HCT116 (cell line): ENCODE measurements around the gene ELF1. TPM values are rescaled to one million over a fixed set of nuclear protein-coding genes. Genes with fewer than 3 reads are reported as not detected.
"Not testable (repeated sequence)": the region's sequence is repeated elsewhere in the genome, so short reads cannot be mapped to it uniquely, and the experiment has no call there.

Source experiments
- ATAC-seq: fragments of 200-7000 bp; cut with Tn5 transposase; 2 replicates; pipeline ENCODE4 v1.9.1; 2020; ENCODE audit warnings: mild to moderate bottlenecking, moderate library complexity
- BruUV-seq: library from RNA; stranded (reverse); fragments of 400-500 nt; replicated peaks from 2 replicates; lab custom pipeline; 2021; lab: Mats Ljungman, UMichigan
- CTCF ChIA-PET: fragments of 300-600 bp; sonication (Branson Sonifier 250); formaldehyde crosslinking; loops from one replicate; lab custom pipeline; 2021; ENCODE audit warnings: antibody characterized with exemption; lab: Charles Lee
- POLR2A ChIA-PET: fragments of 300-600, 350-600 bp; sonication (Branson Sonifier 250); formaldehyde crosslinking; loops from one replicate; lab custom pipeline; 2021; ENCODE audit warnings: antibody characterized with exemption; lab: Charles Lee
- RAD21 ChIA-PET, 2 experiments: fragments of 300-600 bp; sonication (Branson Sonifier 250); formaldehyde crosslinking; loops; one replicate each; lab custom pipeline; 2023; ENCODE audit warnings: low total read pairs in 2 of 2; ENCODE audit not compliant: uncharacterized antibody in 2 of 2, unreplicated experiment in 2 of 2, low non-redundant PET in 1 of 2; lab: Charles Lee
- DNase-seq: peaks from one replicate; pipeline ENCODE4 v3.0.0-alpha.2; 2010; ENCODE audit warnings: low read depth, low spot score
- H2AFZ ChIP-seq: fragments of 200-600 bp; shearing (Covaris generic), sonication (generic); 2 replicates; pipeline ENCODE4 v1.6.1; 2017; ENCODE audit warnings: low read depth, mixed run types, mixed read lengths, antibody characterized with exemption, low read length; ENCODE audit not compliant: poor library complexity, severe bottlenecking
- H3K27ac ChIP-seq: 2 replicates; pipeline ENCODE4 v1.5.1; 2012; ENCODE audit warnings: low read depth, low read length
- H3K27me3 ChIP-seq: fragments of 200-600 bp; sonication (generic); 2 replicates; pipeline ENCODE4 v1.6.1; 2016; ENCODE audit warnings: mixed run types, low read length, mixed read lengths; ENCODE audit not compliant: insufficient read depth
- H3K36me3 ChIP-seq, 2 experiments: fragments of 200-500 bp in 1 of 2; fragments of 200-600 bp in 1 of 2; sonication (Bioruptor generic) in 1 of 2; sonication (generic) in 1 of 2; 2 replicates each; pipeline versions ENCODE4 v1.5.1 to v1.6.1; 2014 to 2016; ENCODE audit warnings: low read length in 2 of 2, inconsistent platforms in 1 of 2, mixed read lengths in 1 of 2, mixed run types in 1 of 2; ENCODE audit not compliant: insufficient read depth in 2 of 2, control insufficient read depth in 1 of 2
- H3K4me1 ChIP-seq, 2 experiments: fragments of 200-600 bp in 1 of 2; sonication (generic) in 1 of 2; 2 replicates each; pipeline versions ENCODE4 v1.5.1 to v1.6.1; 2012 to 2017; ENCODE audit warnings: low read length in 2 of 2, inconsistent platforms in 1 of 2, mild to moderate bottlenecking in 1 of 2, mixed read lengths in 1 of 2, mixed run types in 1 of 2, moderate library complexity in 1 of 2; ENCODE audit not compliant: insufficient read depth in 2 of 2, control insufficient read depth in 1 of 2
- H3K4me2 ChIP-seq: fragments of 200-600 bp; sonication (generic); 2 replicates; pipeline ENCODE4 v1.6.1; 2017; ENCODE audit warnings: mixed run types, low read length, mixed read lengths
- H3K4me3 ChIP-seq, 2 experiments: fragments of 200-600 bp in 1 of 2; sonication (generic) in 1 of 2; replicated peaks in 1 of 2; 2 replicates each; pipeline ENCODE4 v1.5.1; 2011 to 2016; ENCODE audit warnings: low read length in 2 of 2, control low read depth in 1 of 2, low read depth in 1 of 2, mild to moderate bottlenecking in 1 of 2, mixed read lengths in 1 of 2, mixed run types in 1 of 2
- H3K79me2 ChIP-seq: fragments of 200-600 bp; sonication (generic); 2 replicates; pipeline ENCODE4 v1.6.1; 2017; ENCODE audit warnings: mild to moderate bottlenecking, mixed run types, low read length, moderate library complexity, mixed read lengths; ENCODE audit not compliant: insufficient read depth
- H3K9ac ChIP-seq: fragments of 200-600 bp; sonication (generic); 2 replicates; pipeline ENCODE4 v1.6.1; 2016; ENCODE audit warnings: low read length, mixed read lengths
- H3K9me2 ChIP-seq: fragments of 200-600 bp; sonication (generic), shearing (Covaris generic); 2 replicates; pipeline ENCODE4 v1.6.1; 2017; ENCODE audit warnings: mixed run types, mild to moderate bottlenecking, moderate library complexity; ENCODE audit not compliant: insufficient read depth
- H3K9me3 ChIP-seq, 2 experiments: fragments of 200-500 bp in 1 of 2; fragments of 200-600 bp in 1 of 2; sonication (Bioruptor generic) in 1 of 2; sonication (generic) in 1 of 2; 2 replicates each; pipeline ENCODE4 v1.6.1; 2014 to 2017; ENCODE audit warnings: low read length in 2 of 2, mixed read lengths in 2 of 2, inconsistent platforms in 1 of 2, low read depth in 1 of 2, mild to moderate bottlenecking in 1 of 2, mixed run types in 1 of 2, moderate library complexity in 1 of 2; ENCODE audit not compliant: control insufficient read depth in 1 of 2, insufficient read depth in 1 of 2
- H4K20me1 ChIP-seq: fragments of 200-600 bp; sonication (generic), shearing (Covaris generic); 2 replicates; pipeline ENCODE4 v1.6.1; 2017; ENCODE audit warnings: mixed run types, mild to moderate bottlenecking, moderate library complexity; ENCODE audit not compliant: insufficient read depth
- YY1 ChIP-seq: IDR thresholded peaks from 2 replicates; pipeline ENCODE4 v1.6.1; 2011; ENCODE audit warnings: low read length, low read depth, moderate library complexity, mild to moderate bottlenecking; ENCODE audit not compliant: insufficient replicate concordance; ENCODE audit errors: extremely low read depth
- ZNF274 ChIP-seq: fragments of 200-500 bp; sonication (Bioruptor generic); IDR thresholded peaks from 2 replicates; pipeline ENCODE4 v1.6.1; 2014; ENCODE audit warnings: mild to moderate bottlenecking, low read depth, low read length, inconsistent platforms
- intact Hi-C: fragments of 100-400 bp; cut with micrococcal nuclease; formaldehyde crosslinking; loops from 2 replicates; pipeline ENCODE4 v1.10.0; 2022
- total RNA-seq: library from RNA; stranded (reverse); gene quantifications from one replicate; pipeline ENCODE4 v1.2.1, GENCODE V29; 2021; ENCODE audit not compliant: unreplicated experiment

The ELF1 gene
- total RNA-seq, 1 experiment from 2014 or later = 30.0 TPM

GRCh38 chr13:40910324-40911050, 108.6 kb downstream of the ELF1 start:
- CTCF ChIA-PET = no interaction called here
- no peaks in the 10 kb centered on the region for H3K9me2 ChIP-seq
- H3K9me3 ChIP-seq = no peaks in the 10 kb centered on the region
- no peaks in the 10 kb centered on the region for H3K79me2 ChIP-seq
- BruUV-seq = no TSS peak
- H3K4me1 ChIP-seq = no peaks in the 10 kb centered on the region
- POLR2A ChIA-PET = no interaction called here
- no peaks in the 10 kb centered on the region for H3K36me3 ChIP-seq
- RAD21 ChIA-PET = no interaction called here
- ATAC-seq = 0 out of 2 replicates have a peak, but pooled peaks have one; percentile 20
- no peak overlapping the region for H3K4me3 ChIP-seq
- TF ChIP-seq YY1 = no peak
- no peak for TF ChIP-seq ZNF274
- intact Hi-C loops = no loop called here
- H4K20me1 ChIP-seq = no peaks in the 10 kb centered on the region
- no peak overlapping the region for H2AFZ ChIP-seq
- DNase-seq = no peak
- no peaks in the 10 kb centered on the region for H3K27me3 ChIP-seq
- no peak overlapping the region for H3K27ac ChIP-seq
- no peak overlapping the region for H3K4me2 ChIP-seq
- H3K9ac ChIP-seq = no peak overlapping the region

DNA sequence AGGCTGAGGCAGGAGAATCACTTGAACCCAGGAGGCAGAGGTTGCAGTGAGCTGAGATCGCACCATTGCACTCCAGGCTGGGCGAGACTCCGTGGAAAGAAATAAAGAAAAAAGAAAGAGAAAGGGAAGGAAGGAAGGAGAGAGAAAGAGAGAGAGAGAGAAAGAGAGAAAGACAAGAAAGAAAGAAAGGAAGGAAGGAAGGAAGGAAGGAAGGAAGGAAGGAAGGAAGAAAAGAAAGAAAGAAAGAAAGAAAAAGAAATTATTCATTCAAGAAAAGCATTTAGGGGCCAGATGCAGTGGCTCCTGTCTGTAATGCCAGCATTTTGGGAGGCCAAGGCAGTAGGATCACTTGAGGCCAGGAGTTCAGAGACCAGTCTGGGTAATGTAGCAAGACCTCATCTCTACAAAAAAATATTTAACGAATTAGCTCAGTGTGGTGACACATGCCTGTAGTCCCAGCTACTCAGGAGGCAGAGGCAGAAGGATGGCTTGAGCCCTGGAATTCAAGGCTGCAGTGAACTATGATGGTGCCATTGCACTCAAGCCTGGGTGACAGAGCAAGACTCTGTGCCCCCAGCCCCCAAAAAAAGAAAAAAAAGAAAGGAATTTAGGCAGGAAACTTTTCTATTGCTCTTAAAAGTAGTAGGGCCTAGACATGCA, 109.4 kb downstream of the ELF1 start:
- H3K27me3 ChIP-seq, RAD21 ChIA-PET, H2AFZ ChIP-seq, CTCF ChIA-PET, intact Hi-C loops, BruUV-seq, H3K4me1 ChIP-seq, H3K4me3 ChIP-seq, DNase-seq, H3K9me3 ChIP-seq, H4K20me1 ChIP-seq, H3K9ac ChIP-seq, H3K4me2 ChIP-seq, H3K27ac ChIP-seq, POLR2A ChIA-PET, H3K36me3 ChIP-seq, H3K9me2 ChIP-seq, H3K79me2 ChIP-seq, ATAC-seq: not testable (repeated sequence)
